GM20431 (cell line): Measurements from ENCODE around the gene SPECC1.
"Not testable (repeated sequence)": the region's sequence is repeated elsewhere in the genome, so short reads cannot be mapped to it uniquely, and the experiment has no call there.

ENCODE experiments used
- in situ Hi-C: fragments of 300-500 bp; cut with MseI, MboI; formaldehyde crosslinking; loops from one replicate; pipeline ENCODE4 v1.15.0; 2020; ENCODE audit warnings: low sequenced_read_pairs; ENCODE audit not compliant: unreplicated experiment

SPECC1 gene

DNA sequence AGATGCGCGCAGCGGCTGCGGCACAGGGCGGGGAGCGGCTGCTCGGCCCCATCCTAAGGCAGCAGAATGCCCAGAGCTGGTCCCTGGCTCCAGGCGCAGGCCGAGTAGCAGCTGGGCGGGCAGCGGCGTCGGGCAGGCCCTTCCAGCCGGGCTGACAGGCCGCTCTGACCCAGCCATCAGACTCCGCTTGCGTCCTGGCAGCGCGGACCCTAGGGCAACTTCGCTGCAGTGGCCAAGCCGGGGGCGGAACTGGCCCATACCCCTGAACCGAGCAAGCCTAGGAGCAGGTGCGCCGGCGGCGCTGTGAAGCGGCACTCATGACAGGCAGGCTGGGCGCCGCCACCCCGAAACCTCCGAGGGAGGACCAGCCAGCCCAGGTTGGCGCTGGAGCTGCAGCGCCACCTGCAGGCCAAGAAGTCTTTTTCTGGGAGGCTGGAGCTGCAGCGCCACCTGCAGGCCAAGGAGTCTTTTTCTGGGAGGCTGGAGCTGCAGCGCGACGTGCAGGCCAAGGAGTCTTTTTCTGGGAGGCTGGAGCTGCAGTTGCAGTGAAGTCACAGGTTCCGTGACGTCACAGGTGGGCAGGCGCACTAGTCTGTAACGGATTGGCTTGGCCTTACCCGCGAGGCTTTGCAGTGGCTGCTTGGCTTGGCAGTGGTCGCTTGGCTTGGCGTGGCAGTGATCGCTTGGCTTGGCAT lies 311.5 kb downstream of the SPECC1 start:
- in situ Hi-C loops, result loop anchor here (25.0 kb wide), 1 partner anchor 333 kb away; the partner anchor contains the start of gene AKAP10

DNA sequence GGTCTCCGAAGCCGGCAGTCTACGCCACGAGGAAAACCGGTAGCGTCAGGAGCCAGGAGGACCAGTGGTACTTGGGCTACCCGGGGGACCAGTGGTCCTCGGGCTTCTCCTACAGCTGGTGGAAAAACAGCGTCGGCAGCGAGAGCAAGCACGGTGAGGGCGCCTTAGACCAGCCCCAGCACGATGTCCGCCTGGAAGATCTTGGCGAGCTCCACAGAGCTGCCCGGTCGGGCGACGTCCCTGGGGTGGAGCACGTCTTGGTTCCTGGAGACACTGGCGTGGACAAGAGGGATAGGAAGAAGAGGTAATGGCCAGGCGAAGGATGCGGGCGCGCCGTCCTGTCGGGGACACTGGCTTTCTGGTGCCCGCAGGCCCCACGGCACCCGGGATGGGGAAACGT lies 312.2 kb downstream of the SPECC1 start:
- in situ Hi-C loops, result loop anchor here (25.0 kb wide), 1 partner anchor 334 kb away; the partner anchor contains the start of gene AKAP10

DNA sequence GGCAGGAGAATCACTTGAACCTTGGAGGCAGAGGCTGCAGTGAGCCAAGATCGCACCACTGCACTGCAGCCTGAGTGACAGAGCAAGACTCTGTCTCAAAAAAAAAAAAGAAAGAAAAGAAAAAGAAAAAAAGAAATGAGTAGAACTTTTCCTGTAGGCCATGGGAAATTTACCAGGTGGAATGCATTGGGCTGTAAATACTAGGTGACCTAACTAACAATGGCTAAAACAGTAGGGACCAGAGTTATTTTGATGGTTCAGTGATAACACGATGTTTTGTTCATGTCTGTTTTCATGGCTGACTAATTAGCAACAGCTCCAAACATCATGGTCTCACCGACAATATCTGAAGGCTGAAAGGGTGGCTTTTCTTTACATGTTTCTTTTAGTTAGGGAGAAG lies 318.6 kb downstream of the SPECC1 start:
- in situ Hi-C loops, result not testable (repeated sequence)

DNA sequence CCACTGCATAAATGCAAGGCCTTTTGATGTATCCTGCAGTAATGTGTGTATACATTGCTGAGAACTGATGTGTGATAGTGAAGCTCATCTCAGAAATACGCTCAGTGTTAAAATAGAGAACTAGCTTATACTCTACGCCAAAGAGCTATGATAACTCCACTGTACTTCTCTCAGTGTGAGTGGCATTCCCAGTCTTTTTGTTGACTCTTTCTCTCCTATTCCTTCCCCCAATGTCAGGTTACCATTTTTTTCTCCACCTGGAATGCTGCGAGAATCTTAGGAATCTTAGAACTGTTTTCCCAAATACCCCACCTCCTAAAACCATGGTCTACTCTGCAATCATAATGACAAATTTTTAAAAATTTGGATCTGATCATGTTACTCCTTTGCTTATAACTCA lies 342.2 kb downstream of the SPECC1 start:
- in situ Hi-C loops, result not testable (repeated sequence)

DNA sequence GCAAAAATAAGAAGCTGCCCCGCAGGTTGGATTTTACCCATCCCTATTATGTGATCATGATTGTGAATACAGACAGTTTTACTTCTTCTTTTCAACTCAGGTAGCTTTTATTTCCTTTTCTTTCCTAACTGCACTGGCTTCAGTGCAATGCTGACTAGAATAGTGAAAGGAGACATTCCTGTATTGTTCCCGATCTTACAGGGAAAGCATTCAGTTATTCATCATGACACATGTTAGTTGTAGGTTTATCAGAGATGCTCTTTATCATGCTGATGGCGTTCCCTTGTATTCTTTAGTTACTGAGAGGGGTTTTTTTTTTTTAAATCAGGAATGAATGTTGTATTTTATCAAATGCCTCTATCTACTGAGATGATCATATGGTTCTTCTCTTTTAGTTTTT lies 343.4 kb downstream of the SPECC1 start:
- in situ Hi-C loops, result not testable (repeated sequence)

DNA sequence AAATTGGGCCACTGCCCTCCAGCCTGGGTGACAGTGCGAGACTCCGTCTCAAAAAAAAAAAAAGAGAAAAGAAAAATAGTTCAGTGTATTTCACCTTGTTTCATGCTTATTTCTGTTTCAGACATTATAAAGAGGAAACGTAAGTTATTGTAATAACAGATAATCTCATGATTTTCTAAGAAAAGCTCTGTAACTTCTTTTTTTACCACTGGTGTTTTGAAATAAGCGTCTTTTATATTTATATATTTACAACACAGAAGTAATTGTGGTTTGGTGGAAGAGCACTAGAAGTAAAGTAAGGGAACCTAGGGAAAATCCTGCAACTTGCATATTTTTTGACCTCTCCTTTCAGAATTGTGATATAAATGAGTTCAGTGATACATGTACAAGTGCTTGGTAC lies 354.7 kb downstream of the SPECC1 start:
- in situ Hi-C loops, result not testable (repeated sequence)
